Glomerular endothelial cell (primary cell): Measurements from ENCODE around the gene OR2K2. TPM values are rescaled to one million over a fixed set of nuclear protein-coding genes. Genes with fewer than 3 reads are reported as not detected.
"Not testable (repeated sequence)": the region's sequence is repeated elsewhere in the genome, so short reads cannot be mapped to it uniquely, and the experiment has no call there.

Source experiments
- DNase-seq: peaks from one replicate; pipeline ENCODE4 v3.0.0-alpha.2; 2011; ENCODE audit warnings: low read depth, low spot score; ENCODE audit errors: extremely low read depth
- total RNA-seq: library from RNA; depleted of rRNA; stranded (reverse); fragments of >200 nt; gene quantifications from 2 replicates; pipeline ENCODE4 v1.2.3, GENCODE V29; 2015

OR2K2 gene
- total RNA-seq, 1 donor from 2014 or later: not detected

DNA sequence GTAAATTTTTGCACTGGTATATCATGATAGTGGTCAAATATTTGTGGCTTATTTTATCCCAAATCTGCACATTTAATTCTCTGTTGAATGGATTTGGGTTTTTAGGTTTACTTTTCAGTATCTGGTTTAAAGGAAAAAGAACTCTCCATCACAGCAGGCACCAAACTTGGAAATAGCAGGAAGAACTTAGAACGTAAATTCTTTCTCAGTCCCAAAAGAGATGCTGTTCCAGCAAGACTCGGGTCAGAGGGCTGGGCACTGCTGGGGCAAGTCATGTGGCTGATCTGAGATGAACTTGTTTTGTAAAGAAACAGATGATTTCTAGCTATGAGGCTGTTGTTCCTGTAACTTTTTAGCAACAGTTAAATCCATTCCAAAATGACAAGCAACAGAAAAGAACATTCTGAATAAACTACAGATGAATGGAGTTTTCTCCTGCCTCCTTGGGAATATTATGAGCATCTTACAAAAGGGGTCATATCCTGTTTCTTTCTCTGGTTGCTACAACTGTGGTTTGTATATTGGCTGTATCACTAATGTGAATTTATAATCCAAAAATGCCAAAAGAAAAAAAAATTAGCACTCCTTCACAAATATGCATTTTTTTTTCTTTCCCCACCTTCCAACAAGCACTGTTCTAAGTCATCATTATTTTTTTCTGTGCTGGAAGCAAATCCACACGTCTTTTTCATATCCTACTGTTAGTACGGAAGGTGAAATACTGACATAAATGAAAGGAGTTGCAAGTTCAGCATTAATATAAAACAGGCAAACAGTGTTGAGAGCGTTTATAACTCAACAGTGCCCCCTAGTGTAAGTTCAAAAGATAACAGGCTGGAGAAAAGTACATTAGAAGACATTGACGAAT, 31.1 kb downstream of the OR2K2 start:
- DNase-seq: peak; percentile 29

DNA sequence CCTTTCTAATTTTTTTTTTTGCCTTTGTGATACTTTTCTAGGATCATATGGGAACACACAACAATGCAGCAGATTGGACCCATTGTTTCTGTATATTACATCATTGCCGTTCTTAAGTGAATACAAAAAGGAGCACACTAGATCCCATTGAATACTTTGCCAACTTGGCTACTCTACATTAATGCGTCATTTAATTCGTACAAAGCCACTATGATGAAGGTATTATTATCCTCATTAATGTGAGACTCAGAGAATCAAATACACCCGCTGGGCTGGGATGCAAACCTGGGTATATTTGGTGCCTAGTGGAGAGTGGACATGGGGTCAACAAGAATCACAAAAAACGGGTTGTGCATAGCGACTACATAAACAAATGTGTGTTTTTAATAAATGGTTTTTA, 31.9 kb downstream of the OR2K2 start:
- no peak for DNase-seq

DNA sequence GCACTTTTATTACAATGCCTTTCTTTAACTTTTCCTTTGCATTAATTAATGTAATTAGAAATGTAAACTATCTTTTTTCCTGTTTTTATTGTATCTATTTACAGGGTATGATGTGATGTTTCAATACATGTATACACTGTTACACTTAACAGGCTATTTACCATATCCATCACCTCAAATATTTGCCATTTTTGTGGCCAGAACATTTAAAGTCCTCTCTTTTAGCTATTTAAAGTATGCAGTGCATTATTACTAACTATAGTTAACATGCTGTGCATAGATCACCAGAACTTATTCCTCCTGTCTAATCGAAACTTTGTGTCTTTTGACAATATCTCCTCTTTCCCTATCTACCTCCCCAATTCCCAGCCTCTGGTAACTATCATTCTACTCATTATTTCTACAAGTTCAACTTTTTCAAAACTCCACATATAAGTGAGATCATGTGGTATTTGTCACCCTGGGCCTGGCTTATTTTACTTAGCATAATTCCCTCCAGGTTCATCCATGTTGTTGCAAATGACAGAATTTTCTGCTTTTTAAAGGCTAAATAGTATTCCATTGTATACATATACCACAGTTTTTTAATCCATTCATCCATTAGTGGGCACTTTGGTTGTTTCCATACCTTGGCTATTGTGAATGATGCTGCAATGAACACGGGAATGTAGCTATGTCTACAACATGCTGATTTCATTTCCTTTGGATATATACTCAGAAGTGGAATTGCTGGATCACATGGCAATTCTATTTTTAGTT, 32.8 kb downstream of the OR2K2 start:
- no peak for DNase-seq

DNA sequence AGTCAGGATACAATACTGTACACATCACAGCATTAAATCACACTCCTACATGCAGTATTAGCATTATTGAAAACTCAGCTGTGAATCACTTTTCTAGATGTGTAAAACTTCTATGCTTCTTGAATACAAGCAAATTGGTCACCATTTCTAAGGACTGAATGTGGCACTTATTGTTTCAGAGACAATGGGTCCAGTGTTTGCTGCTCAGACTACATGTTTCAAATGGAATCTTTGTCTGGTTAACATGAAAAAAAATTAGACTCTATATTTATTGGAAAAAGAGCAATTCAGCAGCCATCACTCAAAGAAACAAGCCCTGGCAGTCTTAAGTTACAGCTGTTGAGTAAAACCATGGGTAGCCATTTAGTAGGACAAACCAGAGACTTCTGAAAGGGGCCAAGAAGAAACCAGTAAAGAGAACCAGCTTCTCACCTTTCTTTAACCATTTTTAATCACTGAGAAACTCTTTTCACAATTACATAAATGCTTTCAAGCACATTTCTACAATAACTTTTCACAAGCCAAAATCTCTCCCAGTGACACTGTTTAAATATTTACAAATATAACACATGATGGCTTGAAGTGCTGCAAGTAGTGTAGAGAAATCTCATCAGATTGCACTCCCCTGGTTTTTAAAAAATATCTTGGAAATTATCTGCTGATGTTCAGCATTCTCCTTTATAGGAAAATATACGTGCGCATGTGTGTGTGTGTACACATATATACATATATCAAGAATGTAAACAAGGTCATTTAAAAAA, 35.2 kb downstream of the OR2K2 start:
- DNase-seq: no peak

DNA sequence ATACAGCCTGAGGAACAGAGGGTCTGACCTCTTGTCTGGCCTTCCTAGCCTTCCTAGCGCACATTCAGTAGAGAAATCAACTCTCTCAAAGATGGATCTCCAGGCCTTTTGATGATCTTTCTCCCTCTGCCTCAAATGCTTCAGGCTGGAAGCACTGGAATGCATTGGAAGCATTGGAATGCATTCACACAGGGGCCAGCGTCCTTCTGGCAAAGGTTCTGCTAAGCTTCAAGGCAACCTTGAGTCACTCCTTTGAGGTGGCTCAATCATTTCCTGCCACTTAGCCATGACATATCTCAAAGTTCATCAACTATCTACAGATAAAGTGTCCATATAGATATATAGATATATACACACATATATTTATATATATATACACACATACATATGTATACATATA, 42.9 kb downstream of the OR2K2 start:
- no peak for DNase-seq

DNA sequence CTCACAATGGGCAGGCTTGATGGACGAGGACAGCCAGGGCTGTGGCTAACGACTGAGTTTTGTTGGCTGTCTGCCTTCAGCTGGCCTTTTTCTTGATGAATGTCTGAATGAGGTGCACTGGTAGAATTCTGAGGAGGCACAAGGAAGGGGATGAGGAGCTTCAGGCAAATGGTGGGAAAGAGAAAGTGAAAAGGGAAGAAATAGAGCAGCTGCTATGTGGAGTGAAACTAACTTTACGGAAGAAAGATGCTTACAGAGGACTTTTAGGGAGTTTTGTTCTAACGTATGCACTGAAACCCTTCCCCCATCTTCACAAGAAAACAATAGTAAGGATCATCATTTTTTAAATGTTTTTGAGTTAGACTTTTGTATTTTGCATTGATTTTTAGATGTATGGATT, 45.3 kb downstream of the OR2K2 start:
- no peak for DNase-seq

DNA sequence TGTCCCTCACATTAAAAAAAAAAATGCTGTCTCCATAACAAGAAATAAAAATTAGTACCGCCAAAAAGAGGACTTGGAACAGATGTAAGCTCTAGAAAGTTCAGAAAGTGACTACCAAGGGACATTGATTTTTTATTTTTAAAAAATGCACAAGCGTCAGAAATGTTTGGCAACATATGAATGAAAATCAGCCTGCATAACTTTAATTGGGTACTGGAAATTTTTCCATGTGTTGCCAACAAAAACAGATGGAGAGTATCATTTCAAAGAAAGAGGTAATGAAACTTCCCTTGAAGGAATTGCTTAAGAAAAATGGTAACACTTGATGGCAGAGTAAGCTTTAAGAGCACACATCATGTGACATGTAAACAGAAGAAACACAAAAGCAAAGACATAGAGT, 47.2 kb downstream of the OR2K2 start:
- no peak for DNase-seq

DNA sequence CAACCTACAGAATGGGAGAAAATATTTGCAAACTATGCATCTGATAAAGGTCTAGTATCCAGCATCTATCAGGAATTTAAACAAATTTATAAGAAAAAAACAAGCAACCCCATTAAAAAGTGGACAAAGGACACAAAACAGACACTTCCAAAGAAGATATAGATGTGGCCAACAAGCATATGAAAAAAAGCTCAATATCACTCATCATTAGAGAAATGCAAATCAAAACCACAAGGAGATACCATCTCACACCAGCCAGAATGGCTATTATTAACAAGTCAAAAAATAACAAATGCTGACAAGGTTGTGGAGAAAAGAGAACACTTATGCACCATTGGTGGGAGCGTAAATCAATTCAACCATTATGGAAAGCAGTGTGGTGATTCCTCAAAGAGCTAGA, 49.2 kb downstream of the OR2K2 start:
- DNase-seq: not testable (repeated sequence)

Other genes starting within 250 kb of the OR2K2 start
- gene ECPAS, start 154.2 kb upstream of the OR2K2 start, total RNA-seq: 49.9 and 69.1 TPM in 2 replicates
- 1.7 and 2.7 TPM in 2 replicates for gene ZNF483, start 195.0 kb upstream of the OR2K2 start, total RNA-seq